Raji (cell line): Measurements from ENCODE around the gene AATK.

Experiments
- POLR2A ChIP-seq: IDR thresholded peaks from 2 replicates; pipeline ENCODE4 v1.6.1; 2011; ENCODE audit warnings: low read depth, low read length, control low read depth; ENCODE audit not compliant: insufficient read depth

AATK gene

DNA sequence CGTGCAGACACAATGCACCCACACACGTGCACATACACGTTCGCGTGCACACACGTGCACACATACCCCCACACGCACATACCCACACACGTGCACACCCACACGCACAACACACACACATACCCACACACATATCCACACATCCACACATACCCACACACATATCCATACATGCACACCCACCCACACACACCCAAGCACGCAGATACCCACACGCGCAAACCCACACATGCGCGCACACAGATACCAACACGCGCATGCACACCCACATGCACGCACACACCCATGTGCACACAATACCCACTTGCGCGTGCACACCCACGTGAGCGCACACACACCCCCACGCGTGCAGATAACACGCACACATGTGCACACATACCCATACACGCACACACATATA, 27.5 kb downstream of the AATK start:
- TF ChIP-seq POLR2A, result no peak

GRCh38 chr17:81138083-81138482, 27.9 kb downstream of the AATK start:
- TF ChIP-seq POLR2A, result no peak

GRCh38 chr17:81137248-81137647, 28.8 kb downstream of the AATK start:
- TF ChIP-seq POLR2A, result no peak

DNA sequence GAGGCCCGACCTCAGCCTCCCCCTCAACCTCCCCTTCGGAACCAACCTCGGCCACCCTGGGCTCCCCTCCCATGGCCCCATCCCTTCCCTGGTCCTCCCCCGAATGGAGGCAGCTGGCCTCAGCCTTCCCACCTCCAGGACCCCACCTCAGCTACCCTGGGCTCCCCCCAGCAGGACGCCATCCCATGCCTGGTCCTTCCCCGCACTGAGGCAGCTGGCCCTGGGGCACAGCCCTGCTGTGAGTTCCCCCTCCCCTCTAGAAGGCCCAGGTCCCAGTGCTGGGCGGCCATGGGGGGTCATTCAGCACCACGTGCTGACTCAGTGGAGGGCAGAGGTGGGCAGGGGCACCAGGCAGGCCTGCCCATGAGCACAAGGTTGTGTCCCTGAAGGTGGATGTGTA, 29.7 kb downstream of the AATK start:
- TF ChIP-seq POLR2A, result no peak

GRCh38 chr17:81135505-81136278, 30.3 kb downstream of the AATK start:
- TF ChIP-seq POLR2A, result no peak

GRCh38 chr17:81134064-81134781, 31.8 kb downstream of the AATK start:
- no peak for TF ChIP-seq POLR2A

- TF ChIP-seq POLR2A, result no peak
These were observed 33.0 kb downstream of the AATK start for GRCh38 chr17:81132770-81133723.

DNA sequence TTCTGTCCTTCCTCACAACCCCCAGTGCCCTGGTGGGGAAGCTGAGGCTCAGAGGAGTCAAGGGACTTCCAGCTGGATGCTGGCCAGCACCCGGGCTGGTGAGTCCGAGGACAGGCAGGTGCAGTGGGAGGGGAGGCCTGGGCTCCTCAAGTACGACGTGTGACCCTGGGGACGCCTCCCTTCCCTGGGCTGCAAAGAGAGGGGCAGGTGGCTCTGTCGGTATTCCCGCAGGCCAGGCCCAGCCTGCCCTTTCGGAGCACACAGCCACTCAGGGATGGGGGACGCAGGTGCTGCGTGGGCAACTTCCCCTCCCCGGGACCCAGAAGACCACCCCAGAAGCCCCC, 33.9 kb downstream of the AATK start:
- no peak for TF ChIP-seq POLR2A

DNA sequence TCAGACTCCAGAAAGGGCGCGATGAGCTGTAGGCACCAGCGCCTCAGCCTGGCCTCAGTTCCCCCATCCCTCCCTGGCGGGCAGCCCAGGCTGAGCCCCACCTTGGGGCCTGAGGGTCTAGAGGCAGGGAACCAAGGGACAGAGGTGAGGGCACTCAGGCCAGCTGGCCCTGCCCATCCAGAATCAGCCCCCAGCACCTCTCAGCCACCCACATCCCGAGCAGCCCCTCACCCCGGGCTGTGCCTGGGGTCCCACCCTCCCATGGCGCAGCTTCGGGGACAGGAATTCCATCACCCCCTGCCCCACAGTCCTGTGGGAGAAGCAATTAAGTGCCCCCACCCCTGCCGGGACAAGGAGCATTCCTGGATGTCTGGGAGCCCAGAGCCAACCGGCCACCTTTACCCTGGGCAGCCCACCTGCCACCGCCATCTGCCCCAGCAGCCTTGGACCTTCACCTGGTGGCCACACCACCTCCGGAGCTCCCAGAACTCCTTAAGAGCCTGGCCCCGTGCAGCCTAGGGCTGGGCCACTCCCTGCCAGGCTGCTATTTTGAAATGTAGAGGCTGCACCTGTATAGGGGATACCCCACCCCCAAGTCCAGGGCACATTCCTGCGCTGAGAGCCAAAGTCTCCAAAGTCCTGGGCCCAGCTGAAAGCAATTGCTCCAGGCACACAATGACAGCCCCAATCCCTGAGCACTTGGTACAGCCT, 34.4 kb downstream of the AATK start:
- TF ChIP-seq POLR2A, result no peak

DNA sequence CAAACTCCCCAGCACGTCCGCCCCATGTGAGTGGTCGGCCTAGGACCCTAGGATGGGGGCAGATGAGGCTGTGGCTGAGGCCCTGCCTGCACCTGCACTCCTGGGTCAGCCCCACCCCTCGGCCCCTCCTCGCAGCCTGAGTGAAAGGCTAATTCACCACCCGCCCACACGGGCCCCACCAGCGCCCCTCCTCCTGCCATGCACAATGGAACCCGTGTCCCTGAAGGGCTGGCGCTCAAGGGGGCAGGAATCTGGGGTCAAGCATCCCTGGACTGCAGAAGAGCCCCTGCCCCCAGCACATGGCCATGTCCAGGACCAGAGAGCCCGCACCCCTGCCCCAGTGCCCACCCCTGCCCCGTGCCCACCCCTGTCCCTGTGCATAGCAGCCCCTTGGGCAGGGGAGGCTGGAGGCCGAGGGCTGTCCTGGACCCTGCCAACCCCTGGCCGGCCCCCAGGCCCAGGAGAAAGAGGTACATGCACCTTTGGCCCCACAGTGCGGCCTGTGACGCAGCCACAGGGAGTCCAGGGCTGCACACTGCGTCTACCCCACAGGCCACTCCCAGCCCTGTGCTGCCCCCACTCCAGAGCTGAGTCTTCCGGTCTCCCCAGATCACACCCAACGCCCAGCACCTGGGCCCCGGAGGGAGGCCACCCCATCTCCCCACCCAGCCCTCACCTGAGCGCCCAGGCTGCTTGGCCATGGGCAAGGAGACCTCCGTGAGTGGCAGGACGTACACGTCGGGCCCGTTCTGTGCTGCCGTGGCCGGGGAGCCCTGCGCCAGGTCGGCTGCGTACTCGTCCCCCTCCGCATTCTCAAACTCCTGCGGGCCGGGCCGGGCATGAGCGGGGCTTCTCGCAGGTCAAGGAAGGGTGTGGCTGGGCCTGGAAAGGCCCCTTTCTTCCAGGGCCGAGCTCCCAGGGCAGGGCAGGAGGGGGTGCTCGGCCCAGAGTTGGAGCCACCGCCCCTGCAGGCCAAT, 35.3 kb downstream of the AATK start:
- no peak for TF ChIP-seq POLR2A

- TF ChIP-seq POLR2A, result no peak
These were observed 36.2 kb downstream of the AATK start for GRCh38 chr17:81129711-81130367.

GRCh38 chr17:81129289-81129688, 36.7 kb downstream of the AATK start:
- TF ChIP-seq POLR2A, result no peak

DNA sequence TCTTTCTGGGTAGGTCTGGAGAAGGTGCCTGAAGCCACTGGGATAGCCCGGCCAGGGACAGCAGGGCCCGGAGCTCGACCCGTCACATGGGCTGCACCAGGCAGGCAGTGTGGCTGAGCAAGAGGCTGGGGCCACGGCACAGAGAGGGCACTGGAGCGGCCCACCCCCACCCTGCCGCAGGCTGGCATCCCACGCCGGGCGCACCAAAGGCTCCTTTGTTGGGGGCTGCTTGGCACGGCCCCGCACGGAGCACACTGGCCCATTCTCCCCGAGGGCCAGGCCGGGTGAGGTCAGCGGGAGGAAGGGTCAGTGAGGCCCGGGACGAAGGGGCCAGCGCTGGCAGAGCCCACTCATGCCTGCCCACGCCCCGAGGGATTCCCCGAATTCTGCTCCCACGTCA, 37.2 kb downstream of the AATK start:
- TF ChIP-seq POLR2A, result no peak
